ENCODE results near the gene SAMD5.

GRCh38 chr6:147547369-147547902 lies 38.9 kb downstream of the SAMD5 start:
- TF ChIP-seq PATZ1 (CRISPR knock-in tag; IDR thresholded peaks at IDR 0.05; ENCODE audit: borderline replicate concordance): no peak
- TF ChIP-seq POU6F1 (CRISPR knock-in tag; IDR thresholded peaks at IDR 0.05; ENCODE audit: borderline replicate concordance, low read depth): no peak
- no peak for TF ChIP-seq SNAI2 (CRISPR knock-in tag; IDR thresholded peaks at IDR 0.05)
- no peak for TF ChIP-seq RARB (CRISPR knock-in tag; IDR thresholded peaks at IDR 0.05)
- no peak for TF ChIP-seq OSR1 (CRISPR knock-in tag; IDR thresholded peaks at IDR 0.05)
- no peak for TF ChIP-seq CREB5 (CRISPR knock-in tag; IDR thresholded peaks at IDR 0.05; ENCODE audit: low read depth)
- no peak for TF ChIP-seq ZC3H10 (CRISPR knock-in tag; IDR thresholded peaks at IDR 0.05)

Data from SK-N-SH treated with all-trans-retinoic acid at 6 μM for 48 hours (cell line).